Measurements from ENCODE around the gene MRPL55.

- TF ChIP-seq POLR2AphosphoS5 (IDR thresholded peaks at IDR 0.05) = no peak
- TF ChIP-seq CTCF (IDR thresholded peaks at IDR 0.05; ENCODE audit: poor library complexity, severe bottlenecking) = no peak
- no peak for TF ChIP-seq EP300 (conservative IDR thresholded peaks at IDR 0.05; ENCODE audit: poor library complexity, severe bottlenecking)
- no peak for TF ChIP-seq EZH2 (IDR thresholded peaks at IDR 0.05; ENCODE audit: borderline replicate concordance, insufficient read depth, low read length, poor library complexity, severe bottlenecking)
These were observed 41.5 kb upstream of the MRPL55 start for GRCh38 chr1:228150461-228151179.
